AG08396 (cell line): ENCODE data around the gene SCFD2.
A peak's percentile ranks its signal among the peaks of the same experiment; 100 is the strongest.
"Not testable (repeated sequence)": the region's sequence is repeated elsewhere in the genome, so short reads cannot be mapped to it uniquely, and the experiment has no call there.

ENCODE experiments used
- DNase-seq: peaks from one replicate; pipeline ENCODE4 v3.0.0; 2012; ENCODE audit warnings: low spot score, mixed read lengths

Gene SCFD2

DNA sequence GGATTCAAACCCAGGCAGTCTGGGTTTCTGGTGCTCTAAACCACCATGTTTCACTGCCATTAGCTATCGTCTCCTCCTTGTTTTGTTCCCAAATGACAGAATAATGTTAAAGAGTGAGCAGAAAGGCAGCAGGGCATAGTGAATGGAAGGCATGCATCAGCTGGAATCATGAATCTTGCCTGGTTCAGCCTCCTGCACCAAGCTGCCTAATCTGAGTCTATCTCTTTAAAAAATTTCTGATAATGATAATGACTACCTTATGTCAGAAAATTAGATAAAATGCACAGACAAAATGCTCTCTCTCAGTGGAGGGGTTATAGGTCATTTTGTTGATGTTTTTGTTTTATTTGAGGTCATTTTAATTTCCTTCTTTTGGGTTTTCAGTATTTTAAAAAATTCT, 316.3 kb downstream of the SCFD2 start:
- DNase-seq = no peak

DNA sequence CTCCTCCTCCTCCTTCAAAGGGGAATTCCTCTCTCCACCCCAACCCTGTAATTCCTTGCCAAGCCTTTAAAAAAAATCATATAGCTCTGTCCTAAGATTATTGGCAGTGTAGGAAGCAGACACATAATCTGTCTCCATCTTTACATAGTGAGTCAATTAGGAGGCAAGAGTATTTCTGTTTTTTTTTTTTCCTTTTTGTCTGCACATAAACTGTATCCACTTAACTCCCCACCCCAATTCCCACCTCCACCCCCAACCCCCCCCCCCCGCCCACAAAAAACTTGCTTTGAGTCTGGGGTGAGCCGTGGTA, 321.3 kb downstream of the SCFD2 start:
- DNase-seq = no peak

DNA sequence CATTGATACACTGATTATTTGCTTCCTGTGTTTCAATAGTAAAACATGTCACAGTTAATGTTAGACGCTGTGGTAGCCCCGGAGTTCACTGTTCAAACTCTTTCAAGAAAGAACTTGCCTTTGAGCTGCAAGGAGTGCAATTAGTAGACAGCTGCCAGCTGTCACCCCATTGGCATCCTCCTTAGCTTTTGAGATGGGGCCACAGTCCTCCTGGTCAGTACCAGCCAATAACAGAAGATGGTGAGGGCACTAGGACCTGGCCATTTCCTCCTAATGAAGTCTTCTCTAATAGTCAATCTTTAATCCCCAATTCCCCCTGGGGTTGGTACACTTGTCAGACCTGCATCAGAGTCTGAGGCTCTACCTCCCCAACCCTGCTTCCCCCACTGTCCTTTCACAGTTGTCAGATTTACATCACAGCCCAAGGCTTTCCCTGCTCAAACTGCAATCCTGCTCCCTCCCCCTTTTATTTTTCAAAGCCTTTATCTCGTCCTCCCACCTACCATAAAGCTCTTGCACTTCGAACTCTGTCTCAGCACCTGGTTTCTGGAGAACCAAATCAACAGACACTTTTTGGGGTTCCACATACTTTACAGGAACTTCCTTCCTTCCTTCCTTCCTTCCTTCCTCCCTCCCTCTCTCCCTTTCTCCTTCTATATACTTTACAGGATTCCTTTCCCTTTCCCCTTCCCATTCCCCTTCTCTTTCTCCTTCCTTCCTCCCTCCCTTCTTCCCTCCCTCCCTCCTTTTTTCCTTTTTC, 321.8 kb downstream of the SCFD2 start:
- DNase-seq = no peak

DNA sequence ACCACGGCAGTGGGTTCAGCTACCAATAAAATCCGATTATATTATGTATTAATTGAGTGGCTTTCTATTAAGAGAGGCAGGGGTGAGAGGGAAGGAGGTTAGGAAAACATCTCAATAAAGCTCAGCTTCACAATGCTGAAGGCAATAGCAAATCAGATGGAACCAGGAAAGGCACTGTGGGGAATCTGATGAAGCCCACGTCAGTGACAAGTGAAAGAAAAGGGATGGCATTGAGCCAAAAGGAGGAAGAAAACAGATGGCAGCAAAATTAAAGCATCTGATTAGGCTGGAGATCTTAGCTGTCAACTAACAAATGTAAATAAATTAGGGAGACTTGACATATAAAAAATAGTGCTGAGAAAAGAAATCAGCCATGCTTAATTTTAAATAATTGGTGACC, 322.8 kb downstream of the SCFD2 start:
- no peak for DNase-seq

DNA sequence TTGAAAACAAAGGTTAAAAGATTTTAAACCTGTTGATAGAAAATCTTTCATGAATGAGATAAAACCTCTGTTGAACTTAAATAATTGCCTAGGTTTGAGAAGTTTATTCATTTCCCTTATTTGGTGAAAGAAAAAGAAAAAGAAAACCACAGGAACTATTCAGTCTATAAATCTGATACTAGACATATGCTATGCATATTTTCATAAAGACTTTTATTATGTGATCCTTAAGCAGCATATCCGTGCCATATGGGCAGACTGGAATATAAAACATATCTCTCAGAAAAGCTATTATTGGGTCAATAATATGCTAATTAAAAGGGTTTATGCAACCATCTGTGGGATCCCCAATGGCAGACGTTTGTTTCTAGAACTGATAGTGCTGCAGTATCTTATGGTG, 325.0 kb downstream of the SCFD2 start:
- no peak for DNase-seq

DNA sequence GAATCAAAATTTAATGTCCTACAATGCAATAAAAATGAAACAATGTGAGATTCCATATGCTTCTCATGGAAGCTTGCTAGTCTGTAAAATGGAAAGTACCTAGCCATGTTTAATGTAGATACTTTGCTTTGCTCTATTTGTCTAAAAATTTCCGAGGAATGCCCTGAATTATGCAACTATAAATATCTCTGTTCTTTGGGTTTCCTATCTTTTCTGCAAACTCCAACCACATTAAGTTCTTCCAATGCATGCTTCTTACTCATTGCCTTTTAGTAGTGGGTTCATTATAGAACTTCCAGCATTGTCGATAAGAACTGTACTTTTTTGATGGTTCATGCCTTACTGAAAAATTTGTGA, 325.4 kb downstream of the SCFD2 start:
- no peak for DNase-seq

DNA sequence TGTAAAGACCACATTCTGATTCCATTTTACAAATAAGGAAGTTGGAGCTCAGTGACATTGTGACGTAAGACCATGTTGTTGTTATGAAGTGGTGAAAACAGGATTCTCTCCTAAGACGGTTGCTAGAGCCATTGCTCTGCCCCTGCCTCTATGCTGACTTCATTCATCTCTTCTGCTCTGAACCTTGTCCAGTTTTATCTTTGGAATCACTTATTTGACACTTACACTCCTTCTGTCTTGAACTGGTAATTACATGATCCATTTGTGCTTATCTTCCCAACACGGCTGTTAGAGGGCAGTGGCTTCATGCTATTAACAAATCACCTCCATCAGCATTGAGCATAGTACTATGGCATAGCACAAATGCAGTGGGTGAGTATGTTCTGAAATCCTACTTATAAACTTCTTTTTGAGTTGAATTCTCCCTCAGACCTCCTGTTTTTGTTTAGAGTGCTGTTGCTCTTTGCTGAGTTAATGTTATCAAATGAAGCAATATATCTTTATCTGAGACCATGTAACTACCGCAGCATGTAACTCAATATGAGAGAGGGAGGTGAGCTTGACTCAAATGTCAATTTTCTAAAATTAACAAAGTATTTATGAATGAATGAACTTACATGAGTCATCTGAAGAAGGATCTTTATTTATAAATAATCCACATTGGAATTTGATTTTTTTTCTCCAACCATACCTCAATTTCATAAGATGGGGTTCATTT, 326.0 kb downstream of the SCFD2 start:
- DNase-seq = no peak

DNA sequence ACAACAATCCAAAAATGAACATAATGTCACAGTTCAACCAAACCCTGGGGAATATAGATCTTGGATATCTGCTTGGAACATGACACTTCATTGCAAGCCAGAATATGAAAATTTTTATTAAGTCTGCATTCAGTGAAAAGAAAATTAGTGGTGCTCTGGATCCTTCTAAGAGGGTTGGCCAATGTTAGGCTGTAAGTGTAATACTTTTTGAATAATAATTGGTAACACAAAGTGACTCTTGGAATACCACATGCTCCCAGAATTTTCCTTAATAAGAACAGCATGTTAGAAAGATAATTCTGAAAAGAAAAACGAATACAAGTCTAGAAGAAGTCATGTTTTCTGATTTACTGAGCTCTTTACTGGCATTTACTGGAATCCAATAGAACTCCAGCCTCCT, 328.0 kb downstream of the SCFD2 start:
- no peak for DNase-seq

DNA sequence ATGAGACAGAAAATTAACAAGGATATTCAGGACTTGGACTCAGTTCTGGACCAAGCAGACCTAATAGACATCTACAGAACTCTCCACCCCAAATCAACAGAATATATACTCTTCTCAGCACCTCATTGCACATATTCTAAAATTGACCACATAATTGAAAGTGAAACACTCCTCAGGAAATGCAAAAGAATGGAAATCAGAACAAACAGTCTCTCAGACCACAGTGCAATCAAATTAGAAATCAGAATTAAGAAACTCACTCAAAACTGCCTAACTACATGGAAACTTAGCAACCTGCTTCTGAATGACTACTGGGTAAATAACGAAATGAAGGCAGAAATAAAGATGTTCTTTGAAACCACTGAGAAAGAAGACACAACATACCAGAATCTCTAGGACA, 333.0 kb downstream of the SCFD2 start:
- not testable (repeated sequence) for DNase-seq

DNA sequence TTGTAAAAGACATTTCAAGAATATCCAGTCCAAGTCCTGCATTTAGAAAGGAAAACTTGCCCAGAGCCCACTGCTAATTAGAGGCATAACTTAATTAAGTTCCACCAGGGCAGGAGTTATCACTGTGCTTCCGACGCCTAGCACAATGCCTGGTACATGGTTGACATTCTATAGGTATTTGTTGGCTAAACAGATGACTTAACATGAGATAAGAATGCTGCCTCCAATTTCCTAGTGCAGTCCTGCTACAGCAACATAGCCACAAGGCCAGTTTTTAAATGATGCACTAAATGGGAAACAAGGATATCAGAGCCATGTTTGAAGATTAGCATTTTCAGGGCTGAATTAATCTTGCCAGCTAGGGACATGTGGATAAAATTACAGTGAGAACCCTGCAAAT, 339.6 kb downstream of the SCFD2 start:
- no peak for DNase-seq

DNA sequence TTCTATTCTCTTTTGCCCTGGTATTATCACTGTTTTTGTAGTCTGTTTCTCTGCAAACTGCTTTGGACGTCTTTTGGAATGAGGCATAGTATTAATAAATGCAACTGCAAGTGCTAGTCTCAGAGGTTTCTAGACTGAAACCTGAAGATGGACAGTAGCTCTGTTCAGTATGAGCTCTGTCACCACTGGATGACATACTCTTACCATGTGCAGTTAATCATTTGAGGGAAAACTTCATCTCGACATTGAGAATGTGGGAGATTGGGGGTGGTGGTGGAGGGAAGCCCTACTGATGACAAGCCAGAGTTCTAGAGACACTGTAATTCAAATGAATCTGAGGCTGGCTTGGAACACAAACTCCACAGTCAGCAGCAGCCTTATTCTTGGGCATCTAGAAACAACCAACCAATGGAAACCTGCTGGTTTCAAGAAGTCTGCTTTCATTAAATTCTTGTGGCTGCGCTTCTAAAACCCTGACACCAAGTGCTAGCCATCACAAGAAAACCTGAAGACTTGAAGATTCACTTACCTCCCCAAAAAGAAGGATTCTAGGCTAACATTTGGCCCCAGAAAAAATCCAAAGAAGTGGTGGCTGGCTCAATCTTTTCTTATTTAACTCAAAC, 342.1 kb downstream of the SCFD2 start:
- DNase-seq = no peak

DNA sequence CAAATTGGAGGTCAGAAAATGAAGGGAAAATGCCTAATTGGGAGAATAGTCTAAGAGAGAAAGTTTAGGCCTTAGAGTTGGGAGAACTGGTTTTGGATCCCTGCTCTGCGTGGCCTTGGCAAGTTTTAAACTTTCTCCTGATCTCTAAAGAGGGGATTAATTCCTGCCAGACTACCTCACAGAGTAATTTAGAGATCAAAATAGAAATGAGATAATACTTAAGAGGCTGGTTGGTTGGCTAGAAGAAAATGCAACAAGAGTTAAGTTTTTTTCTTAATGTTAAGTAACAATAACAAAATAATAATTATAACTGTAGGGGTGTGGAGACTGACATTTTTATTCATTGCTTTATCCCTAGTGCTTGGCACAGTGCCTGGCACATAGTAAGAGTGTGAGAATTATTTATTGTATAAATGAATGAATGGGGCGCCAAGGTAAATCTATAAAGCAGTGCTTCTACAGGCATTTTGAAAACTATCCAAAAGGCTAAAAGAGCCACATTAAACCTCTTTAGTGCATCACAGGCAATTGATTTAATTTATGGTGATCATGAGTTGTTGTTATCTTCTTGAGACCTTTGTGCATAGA, 343.3 kb downstream of the SCFD2 start:
- no peak for DNase-seq

DNA sequence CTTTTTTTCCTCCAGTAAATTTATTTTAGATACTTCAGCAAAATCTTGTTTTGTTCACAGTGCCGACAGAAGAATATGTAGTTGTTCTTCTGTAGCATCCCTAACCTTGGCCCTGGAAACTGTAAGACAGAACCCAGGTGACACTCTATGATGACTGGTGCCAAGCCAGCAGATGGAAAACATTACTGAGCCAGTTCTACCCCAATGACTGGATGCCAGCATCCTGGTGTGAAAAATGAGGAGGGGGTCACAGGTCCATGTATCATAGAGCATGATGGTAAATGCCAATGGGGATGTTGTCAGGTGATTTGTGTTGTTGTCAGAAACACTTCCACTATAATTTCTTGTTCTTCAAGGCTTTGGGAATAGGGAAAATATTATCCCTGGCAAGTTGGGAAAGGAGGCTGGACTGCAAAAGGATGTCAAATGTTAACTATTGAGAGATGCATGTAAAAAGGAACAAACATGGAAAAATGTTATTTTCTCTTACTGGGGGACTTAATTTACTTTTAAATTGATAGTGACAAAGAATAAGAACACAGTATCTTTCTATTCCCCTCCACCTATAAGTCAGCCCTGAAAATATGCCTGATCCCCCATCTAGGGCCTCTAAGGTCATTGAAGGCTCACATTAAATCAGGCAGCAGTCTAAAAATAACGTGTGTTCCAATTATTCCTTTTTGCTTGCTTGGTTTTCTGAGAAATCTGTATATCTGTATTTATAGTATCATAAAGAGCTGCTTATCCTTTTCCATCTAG, 343.9 kb downstream of the SCFD2 start:
- no peak for DNase-seq

DNA sequence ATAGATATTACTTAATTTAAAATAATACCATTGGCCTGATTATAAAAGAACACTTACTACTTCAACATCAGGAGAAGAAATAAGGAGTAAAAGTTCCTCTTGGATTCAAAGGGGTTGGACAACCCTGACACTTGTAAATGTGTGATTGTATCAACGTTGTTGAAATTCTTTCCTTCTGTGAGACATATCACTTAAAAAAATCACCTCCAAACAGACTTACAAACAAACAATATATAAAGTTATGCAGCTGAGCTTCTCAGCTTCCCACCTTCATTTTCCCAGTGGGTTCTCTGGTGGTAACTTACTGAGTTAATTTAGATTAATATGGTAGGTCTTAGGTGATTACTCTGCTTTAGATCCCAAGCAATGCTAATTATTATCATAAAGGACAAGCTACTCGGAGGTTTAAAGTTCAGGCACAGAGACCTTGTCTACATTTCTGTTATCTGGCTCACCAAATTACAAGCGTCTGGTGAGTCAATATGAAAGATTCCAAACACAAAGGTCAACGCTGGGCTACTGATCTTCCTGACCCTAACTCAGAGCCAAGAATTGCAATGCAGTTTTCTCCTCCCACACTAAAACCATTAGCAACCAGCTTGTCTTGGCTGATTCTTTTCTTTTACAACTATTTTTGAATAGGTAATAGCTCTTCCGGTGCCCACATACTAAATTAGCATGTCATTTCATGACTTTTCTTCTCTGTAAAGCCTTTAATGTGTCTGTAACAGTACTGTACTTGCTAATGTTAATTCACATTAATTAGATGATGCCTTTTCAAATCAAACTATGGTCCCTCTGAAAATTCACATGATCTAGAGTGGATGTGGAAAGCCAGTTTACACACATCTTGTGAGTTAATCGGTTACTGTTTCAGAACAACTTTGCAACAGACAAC, 346.1 kb downstream of the SCFD2 start:
- peak; percentile 59 for DNase-seq

DNA sequence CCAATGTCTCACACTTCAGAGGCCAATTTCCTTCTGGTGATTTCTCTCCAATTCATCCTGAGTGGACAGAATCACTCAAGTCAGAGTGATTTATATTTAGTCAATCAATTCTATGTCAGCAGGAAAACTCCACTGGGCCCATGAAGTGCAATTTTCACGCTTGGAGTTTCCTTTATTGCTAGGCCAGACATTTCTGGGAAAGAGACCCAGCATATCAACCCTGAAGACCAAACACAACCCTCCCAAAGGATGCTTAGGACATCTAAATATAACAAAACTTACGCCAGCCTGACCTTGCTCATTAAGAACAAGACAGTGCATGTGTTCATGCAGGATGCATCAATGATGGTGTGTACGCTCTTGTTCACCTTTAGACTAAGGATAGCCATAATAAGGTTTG, 347.4 kb downstream of the SCFD2 start:
- no peak for DNase-seq

DNA sequence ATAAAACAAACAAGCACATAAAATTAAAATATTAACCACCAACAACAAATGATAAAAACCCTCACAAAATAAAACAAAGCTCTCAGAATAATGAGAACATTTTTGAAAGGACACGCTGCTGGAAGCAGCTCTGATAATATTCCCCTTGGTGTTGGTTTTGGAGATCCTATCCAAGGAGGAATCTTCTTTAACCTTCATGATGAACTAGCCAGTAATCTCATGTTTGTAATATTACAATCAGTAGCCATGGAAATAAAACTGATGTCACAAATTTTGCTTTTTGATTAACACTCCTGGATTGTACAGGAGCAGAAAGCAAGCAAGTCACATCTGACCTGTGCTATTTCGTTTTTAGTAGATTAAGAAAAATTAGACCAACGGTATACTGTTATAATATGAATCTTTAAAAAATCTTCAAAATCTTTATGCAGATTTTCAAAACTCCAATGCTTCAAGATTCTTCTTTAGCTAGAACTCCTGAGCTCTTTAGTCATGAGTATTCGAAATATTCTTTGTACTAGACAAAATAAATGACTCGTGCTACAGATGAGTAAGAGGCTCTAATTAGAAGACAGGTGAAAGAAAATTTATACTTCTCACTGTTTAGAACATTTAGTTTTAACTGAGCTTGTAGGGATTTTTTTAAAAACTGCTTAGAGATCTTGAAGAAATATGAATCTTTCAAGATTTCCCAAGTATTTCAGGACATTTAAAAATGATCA, 349.6 kb downstream of the SCFD2 start:
- no peak for DNase-seq

DNA sequence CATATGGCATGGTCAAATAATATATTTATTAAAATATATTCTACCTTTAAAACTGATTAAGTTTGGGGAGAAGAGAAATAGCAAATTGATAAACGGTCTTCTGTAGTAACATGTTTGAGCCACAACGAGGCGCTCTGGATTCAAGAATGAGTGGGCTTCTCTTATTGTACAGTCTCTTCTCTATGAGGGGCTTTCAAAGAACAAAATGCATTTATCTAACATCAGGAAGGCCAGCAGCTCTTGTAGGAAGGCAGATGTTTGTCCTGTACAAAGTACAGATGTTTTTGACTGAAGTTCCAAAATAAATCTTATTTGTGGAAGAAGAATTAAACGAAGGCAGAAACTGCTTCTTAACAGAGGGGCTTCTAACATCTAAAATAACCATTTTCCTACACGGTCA, 350.2 kb downstream of the SCFD2 start:
- no peak for DNase-seq

DNA sequence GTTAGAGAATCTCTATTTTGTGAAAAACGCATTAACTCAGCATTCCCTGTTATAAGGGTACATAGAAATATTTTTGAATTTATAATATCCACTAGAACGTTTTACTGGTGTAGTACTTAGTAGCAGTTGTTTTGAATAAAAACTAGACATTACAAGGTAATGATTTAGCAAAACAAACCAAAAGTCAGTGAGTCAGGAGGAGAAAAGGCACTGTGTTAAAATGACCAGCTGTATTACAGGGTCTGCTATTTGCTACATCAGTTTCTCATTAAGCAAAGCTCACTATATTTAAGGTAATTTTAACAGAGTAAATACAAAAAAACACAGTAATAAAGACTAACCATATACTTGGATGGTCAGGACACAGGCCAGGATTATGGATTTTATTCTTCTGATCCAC, 351.0 kb downstream of the SCFD2 start:
- DNase-seq = no peak

DNA sequence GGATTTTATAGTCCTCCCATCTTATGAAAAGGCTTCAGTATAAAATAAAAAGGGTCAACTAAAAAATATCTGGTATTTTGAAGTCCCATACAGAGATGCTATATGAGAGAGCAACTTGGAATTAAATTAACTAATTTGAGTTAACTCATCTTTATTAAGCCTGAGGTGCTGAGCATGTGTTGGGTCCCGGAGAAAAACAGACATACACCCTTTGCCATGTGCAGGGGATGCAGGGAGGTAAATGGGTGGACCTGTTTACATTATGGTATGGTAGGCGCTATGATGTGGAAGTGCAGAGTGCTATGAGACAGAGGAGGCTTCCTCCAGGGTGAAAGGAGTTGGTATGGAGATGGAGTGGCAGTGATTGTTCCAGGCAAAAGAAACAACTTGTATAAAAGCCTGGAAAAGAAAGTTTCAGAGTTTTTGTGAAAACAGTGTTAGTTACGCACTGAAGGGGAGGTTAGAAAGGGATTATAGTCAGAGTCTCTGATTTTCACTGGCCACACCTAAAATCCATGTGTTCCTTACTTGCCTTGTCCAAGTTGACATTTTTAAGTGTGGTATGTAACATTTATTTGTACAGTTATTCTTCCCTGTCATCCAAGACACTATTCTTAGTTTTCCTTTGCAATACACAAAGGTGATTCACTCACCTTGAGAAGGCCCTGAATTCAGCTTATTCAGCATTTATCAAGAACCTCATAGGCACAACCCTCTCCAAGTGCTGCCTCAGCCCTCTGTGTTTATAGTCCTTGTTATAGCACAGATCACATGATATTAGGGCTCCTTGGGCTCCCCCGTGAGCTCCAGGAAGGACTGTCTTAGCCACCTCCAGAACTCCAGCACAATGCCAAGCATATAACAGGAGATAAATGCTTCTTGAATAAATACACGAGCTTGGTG, 351.7 kb downstream of the SCFD2 start:
- DNase-seq = no peak

DNA sequence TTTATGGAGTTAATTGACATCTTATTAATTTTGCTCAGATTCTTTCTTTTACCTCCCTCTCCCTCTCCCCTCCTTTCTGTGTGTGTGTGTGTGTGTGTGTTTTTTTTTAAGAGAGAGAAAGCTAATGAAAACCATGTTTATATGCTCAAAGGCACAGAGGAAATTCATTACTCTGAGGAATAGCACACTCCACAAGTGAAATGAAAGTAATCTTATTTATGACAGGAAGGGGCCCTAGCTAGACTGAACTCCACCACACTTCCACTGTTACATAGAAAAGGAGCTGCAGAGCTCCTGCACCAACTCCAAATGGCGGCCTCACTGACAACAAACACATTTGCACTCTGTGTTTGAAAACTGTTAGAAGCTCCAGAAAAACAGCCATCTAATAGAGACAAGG, 353.1 kb downstream of the SCFD2 start:
- no peak for DNase-seq
